Erythroblast (primary cell): Measurements from ENCODE around the gene SBF2.

Experiments
- GATA1 ChIP-seq: IDR thresholded peaks from 2 replicates; pipeline ENCODE4 v1.6.1; 2011; ENCODE audit warnings: low read depth, mild to moderate bottlenecking, control low read depth, low read length, moderate library complexity
- POLR2A ChIP-seq: IDR thresholded peaks from 2 replicates; pipeline ENCODE4 v1.6.1; 2011; ENCODE audit warnings: mild to moderate bottlenecking, low read length

DNA sequence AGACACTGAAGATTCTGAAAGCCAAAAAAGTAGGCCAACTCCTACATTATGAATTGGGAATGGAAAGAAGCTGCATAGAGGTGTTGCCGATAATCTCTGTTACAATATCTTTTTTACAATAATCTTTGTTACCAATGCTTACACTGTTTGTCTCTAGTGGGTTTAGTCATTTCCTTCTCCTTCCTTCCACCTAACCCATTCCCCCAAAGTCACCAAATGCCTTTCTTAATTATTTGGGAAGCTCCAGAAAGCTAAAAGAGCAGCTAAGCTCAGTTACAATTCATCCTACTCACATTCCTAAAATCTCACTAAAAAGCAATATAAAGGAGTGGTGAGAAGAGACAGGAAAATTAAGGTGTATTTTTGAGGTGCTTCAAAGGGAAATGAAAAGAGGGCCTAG, 316.5 kb downstream of the SBF2 start:
- TF ChIP-seq POLR2A (no peak), GATA1 (no peak)
